GM21737 (cell line): ENCODE results near the gene ZNF408.

Experiments used
- ATAC-seq: cut with Tn5 transposase; IDR thresholded peaks from one replicate; pipeline ENCODE4 v1.9.1; 2021; ENCODE audit warnings: mild to moderate bottlenecking, moderate library complexity; ENCODE audit not compliant: unreplicated experiment

Gene ZNF408

DNA sequence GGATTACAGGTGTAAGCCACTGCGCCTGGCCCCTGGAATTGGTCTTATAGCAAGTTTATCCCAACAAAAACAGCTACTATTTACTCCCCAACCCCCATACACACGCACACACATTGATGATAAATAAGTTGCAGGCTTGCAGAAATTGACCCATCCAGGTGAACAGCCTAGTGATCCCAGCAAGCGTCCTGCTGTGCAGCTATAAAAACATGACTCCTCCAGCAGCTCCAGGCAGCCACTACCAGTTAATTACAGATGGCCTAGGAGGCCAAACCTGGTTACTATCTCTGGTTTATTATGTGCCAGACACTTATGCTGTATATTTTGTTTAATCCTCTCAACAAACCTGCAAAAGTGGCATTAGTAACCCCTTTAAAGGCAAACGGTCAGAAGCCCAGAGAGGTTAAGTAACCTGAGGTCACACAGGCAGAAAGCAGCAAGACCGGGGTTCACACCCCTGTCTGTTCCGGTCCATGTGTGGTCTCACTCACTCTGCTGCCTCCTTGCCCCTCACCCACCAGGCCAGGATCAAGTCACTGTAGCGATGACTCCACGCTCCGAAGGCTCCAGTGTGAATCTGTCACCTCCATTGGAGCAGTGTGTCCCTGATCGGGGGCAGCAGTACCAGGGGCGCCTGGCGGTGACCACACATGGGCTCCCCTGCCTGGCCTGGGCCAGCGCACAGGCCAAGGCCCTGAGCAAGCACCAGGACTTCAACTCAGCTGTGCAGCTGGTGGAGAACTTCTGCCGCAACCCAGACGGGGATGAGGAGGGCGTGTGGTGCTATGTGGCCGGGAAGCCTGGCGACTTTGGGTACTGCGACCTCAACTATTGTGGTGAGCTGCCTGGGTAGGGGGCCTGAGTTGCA lies 24.7 kb downstream of the ZNF408 start:
- no peak for ATAC-seq

DNA sequence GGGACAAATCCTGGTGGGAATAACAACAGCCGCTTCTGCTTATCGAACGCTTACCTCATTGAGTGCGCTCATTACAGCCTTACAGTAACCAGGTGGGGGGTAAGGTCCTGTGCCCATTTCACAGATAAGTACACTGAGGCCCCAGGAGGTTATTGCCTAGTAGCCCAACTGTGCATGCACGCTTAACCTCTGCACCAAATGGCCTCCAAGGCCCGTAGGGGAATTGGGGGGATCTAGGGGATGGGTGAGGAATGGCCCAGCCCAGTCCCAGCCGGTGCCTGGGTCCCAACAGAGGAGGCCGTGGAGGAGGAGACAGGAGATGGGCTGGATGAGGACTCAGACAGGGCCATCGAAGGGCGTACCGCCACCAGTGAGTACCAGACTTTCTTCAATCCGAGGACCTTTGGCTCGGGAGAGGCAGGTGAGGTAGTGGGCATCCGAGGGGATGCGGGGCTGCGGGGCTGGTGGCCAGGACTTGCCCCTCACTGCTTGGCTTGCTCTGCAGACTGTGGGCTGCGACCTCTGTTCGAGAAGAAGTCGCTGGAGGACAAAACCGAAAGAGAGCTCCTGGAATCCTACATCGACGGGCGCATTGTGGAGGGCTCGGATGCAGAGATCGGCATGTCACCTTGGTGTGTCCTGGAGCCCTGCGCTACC lies 25.5 kb downstream of the ZNF408 start:
- ATAC-seq: no peak

DNA sequence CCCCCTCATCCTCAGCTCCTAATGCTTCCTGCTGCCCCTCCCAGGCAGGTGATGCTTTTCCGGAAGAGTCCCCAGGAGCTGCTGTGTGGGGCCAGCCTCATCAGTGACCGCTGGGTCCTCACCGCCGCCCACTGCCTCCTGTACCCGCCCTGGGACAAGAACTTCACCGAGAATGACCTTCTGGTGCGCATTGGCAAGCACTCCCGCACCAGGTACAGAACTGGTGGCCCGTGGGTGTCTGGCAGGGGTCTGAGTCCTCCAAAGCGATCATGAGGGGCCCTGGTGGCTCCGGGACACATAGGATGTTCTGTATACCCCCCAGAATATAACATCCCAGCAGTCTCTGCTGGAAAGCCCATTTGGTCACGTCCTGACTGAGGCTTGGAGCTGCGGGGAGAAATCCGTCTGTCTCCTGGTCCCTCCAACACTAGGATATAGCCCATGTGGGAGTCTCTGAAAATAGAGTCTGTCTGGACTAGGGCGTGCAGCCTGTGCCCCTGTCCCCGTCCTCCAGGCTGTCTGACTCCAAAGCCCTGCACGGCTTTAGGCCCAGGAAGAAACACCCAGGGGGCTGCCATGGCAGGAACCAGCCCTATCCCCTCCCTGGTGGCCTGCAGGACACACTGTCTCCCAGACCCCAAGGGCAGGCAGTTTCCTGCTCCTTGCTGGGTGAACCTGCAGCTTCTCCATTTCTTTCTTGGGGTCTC lies 27.3 kb downstream of the ZNF408 start:
- ATAC-seq: no peak

DNA sequence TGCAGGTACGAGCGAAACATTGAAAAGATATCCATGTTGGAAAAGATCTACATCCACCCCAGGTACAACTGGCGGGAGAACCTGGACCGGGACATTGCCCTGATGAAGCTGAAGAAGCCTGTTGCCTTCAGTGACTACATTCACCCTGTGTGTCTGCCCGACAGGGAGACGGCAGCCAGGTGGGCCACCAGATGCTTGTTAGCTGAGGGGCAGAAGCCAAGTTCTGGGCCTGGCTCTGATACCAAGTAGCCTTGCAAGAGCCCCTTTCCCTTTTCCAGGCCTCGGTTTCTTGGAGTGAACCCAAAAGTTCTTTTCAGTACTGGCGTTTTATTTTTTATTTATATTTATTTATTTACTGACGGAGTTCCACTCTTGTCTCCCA lies 27.8 kb downstream of the ZNF408 start:
- no peak for ATAC-seq

GRCh38 chr11:46729110-46730027 lies 28.5 kb downstream of the ZNF408 start:
- ATAC-seq: no peak

DNA sequence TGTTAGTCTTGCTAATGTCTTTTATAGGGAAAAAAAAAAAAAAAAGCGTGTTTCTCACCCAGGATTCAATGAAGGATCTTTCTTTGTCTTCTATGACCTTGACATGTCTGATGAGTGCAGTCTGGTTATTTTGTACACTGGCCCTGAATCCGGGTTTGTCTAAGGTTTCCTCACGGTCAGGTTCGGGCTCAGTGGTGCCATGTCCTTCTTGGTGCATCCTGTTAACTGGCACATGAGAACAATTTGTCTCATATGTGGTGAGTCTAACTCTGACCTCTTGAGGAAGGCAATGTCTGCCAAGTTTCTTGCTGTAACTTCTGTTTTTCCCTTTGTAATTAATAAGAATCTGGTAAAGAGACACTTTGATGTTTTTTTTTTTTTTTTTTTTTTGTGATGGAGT lies 30.7 kb downstream of the ZNF408 start:
- ATAC-seq: no peak

DNA sequence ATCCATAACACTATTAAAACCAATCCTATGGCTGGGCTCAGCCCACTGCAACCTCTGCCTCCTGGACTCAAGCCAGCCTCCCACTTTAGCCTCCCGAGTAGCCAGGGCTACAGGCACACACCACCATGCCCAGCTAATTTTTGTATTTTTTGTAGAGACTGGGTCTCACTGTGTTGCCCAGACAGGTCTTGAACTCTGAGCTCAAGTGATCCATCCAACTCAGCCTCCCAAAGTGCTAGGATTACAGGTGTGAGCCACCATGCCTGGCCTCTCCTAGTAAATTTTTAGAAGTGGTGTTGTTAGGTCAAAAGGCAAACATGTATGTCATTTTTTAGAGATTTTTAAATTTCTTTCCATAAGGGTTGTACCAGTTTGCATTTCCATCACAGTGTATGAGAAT lies 32.4 kb downstream of the ZNF408 start:
- no peak for ATAC-seq

GRCh38 chr11:46736146-46736545 lies 35.3 kb downstream of the ZNF408 start:
- no peak for ATAC-seq

- no peak for ATAC-seq
These were observed 35.8 kb downstream of the ZNF408 start for GRCh38 chr11:46736615-46737014.

DNA sequence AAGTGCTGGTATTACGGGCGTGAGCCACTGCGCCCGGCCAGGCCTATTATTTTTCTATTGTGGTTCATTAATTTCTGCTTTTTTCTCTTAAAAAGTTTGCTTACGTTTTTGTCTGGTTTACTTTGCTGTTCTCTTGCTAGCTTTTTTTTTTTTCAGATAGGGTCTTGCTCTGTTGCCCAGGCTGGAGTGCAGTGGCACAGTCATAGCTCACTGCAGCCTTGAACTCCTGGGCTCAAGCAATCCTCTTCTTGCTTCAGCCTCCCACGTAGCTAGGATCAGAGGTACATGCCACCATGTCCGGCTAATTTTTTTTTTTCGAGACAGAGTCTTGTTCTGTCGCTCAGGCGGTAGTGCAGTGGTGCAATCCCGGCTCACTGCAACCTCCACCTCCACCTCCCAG lies 36.9 kb downstream of the ZNF408 start:
- ATAC-seq: no peak

DNA sequence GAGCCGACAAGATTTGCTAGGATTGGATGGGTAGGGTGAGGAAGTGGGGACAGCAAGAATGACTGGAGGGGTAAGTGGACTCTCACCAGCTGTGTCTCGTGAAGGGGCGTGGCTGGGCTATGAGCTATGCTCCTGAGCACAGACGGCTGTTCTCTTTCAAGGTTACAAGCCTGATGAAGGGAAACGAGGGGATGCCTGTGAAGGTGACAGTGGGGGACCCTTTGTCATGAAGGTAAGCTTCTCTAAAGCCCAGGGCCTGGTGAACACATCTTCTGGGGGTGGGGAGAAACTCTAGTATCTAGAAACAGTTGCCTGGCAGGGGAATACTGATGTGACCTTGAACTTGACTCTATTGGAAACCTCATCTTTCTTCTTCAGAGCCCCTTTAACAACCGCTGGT lies 38.1 kb downstream of the ZNF408 start:
- ATAC-seq: no peak

GRCh38 chr11:46741600-46742484 lies 41.0 kb downstream of the ZNF408 start:
- ATAC-seq: no peak

DNA sequence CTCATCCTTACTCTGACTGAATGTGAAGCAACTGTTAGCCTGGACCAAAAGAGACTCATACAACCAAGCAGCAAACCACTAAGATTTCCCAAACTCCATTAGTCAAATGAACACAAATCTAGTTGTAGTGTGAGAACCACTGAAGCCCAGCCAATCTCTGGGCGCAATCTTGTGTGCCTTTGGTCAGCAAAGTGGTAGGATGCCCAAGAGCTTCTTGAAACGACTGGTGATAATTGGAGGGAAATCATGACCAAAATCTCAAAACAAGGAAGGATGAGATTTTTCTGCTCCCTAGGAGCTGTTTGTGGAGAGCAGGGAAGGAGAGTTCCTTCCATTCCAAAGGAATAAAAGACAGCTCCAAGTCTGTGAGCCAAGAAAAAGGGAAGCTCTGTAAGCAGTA lies 42.2 kb downstream of the ZNF408 start:
- ATAC-seq: no peak

DNA sequence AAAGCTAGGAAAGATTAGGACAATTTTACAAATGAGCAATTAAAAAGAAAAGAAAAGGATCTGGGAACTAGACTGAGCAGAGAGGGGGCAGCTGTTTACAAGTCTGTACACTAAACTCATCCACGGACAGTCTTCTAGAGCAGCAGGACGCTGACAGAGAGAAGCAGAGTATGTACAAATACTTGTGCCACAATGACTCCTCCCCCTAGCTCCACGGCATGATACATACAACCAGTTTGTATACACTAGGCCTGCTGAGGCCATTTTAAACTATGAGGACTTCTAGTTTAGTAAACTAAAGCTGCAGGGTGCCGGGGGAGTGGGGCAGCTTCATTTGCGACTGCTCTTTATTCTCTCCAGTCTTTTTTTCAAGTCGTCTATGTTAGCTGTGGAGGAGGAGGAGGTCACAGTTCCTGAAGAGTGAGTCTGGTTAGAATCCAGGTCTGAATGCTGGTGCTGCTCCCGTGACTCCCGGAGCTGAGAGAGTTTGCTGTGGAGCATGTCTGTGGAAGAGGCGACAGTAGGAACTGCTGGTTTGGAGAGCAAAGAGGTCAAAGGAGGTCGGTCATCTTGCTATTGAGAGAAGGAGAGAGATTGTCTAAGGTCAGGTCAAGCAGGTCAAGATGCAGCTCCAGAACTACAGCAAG lies 43.0 kb downstream of the ZNF408 start:
- ATAC-seq: no peak

DNA sequence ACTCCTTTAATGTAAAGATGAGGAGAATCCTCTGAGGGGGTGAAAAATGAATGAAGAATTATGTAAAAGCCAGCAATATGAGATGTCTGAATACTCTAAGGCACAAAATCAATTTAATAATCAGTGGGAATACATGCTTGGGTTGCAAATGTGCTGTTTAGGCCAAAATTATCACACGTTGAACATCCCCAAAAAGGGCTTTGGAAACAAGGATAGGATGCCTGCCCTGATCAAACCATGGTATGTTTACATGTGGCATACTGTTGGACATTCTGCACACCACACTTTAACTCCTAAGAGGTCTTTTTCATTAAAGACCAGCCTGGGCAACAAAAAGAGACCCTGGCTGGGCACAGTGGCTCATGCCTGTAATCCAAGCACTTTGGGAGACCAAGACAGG lies 44.5 kb downstream of the ZNF408 start:
- no peak for ATAC-seq

DNA sequence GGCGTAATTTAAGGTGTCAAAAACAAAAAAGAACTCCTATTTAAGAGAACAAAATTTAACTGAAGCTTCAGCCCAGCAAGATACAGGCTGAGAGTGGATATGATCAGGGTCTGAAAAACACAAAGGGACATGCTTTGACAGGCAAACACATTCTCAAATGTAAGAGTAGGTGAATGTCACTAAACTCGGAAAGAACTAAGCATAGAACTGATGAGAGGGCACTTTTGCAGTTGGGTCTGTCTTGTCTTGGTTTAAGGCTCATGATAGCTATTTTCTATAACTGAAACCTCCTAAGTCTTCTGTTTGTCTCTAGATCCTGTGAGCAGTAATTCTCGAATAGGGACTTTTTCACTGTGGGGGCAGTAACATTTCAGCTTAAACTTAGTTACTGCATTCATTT lies 45.2 kb downstream of the ZNF408 start:
- ATAC-seq: no peak

DNA sequence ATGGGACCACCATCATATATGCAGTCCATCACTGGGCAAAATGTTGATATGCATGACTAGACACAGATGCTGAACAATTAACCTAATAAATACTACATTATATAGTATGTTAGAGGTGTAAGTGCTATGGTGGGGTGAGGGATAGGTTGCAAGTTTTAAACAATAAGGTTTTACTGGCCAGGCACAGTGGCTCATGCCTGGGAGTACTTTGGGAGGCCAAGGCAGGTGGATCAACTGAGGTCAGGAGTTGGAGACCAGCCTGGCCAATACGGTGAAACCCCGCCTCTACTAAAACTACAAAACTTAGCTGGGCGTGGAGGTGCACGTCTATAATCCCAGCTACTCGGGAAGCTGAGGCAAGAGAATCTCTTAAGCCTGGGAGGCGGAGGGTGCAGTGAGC lies 46.3 kb downstream of the ZNF408 start:
- no peak for ATAC-seq
